HCT116 (cell line): ENCODE data around the gene F11R.

ENCODE experiments used
- JUND ChIP-seq: IDR thresholded peaks from 2 replicates; pipeline ENCODE4 v1.6.1; 2012
- TF ChIP-seq, protein P1 (sequence below), 3 experiments: fragments of 200-600 bp in 1 of 3; sonication (generic) in 1 of 3; IDR thresholded peaks in 2 of 3; conservative IDR thresholded peaks in 1 of 3; 2 replicates each; pipeline ENCODE4 v1.5.1; 2012 to 2017; ENCODE audit warnings: low read depth in 2 of 3, low read length in 2 of 3, antibody characterized with exemption in 1 of 3, borderline replicate concordance in 1 of 3, control low read depth in 1 of 3, mild to moderate bottlenecking in 1 of 3, mixed read lengths in 1 of 3, mixed run types in 1 of 3, moderate library complexity in 1 of 3; ENCODE audit not compliant: insufficient read depth in 1 of 3

DNA sequence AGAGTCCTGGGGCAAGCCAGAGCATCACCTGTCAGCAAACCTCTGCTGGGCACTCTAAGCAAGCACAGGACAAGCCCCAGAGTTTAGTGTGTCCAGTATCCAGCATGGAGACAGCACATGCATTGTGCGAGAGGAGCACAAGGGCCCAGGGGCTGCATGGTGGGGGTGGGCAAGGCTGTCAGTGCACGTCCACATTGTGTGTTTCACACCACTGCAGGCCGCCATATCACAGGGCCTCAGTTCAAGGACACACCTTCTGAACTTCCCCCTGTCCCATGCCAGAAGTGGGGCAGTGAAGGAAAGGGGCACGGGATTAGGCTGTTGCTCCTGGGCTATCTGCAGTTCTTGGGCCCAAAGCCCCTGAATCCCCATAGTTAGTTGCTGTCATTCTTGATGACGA, 18.6 kb upstream of the F11R start:
- TF ChIP-seq, protein P1, sequence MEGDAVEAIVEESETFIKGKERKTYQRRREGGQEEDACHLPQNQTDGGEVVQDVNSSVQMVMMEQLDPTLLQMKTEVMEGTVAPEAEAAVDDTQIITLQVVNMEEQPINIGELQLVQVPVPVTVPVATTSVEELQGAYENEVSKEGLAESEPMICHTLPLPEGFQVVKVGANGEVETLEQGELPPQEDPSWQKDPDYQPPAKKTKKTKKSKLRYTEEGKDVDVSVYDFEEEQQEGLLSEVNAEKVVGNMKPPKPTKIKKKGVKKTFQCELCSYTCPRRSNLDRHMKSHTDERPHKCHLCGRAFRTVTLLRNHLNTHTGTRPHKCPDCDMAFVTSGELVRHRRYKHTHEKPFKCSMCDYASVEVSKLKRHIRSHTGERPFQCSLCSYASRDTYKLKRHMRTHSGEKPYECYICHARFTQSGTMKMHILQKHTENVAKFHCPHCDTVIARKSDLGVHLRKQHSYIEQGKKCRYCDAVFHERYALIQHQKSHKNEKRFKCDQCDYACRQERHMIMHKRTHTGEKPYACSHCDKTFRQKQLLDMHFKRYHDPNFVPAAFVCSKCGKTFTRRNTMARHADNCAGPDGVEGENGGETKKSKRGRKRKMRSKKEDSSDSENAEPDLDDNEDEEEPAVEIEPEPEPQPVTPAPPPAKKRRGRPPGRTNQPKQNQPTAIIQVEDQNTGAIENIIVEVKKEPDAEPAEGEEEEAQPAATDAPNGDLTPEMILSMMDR (IDR thresholded peaks at IDR 0.05 in 2 of 3, conservative IDR thresholded peaks at IDR 0.05 in 1 of 3; ENCODE audit: borderline replicate concordance in 1 of 3, insufficient read depth in 1 of 3, low read depth in 2 of 3, low read length in 2 of 3) = no peak
- no peak for TF ChIP-seq JUND
